KBM-7 (cell line): ENCODE data around the gene ADM2.

Source experiments
- DNase-seq: peaks from one replicate; pipeline ENCODE4 v3.0.0-alpha.2; 2015
- in situ Hi-C: fragments of 300-500 bp; cut with MboI; formaldehyde crosslinking; loops from 2 replicates; pipeline ENCODE4 v1.14.3; 2020; ENCODE audit warnings: low sequenced_read_pairs, low pct_unique_long_range_greater_than_20kb, mixed read lengths

Gene ADM2

GRCh38 chr22:50443801-50444625, 37.3 kb upstream of the ADM2 start:
- in situ Hi-C loops, result no loop called here
- DNase-seq, result no peak

- no peak for DNase-seq
- in situ Hi-C loops, result no loop called here
Measured at GRCh38 chr22:50444663-50445062, 36.7 kb upstream of the ADM2 start.

GRCh38 chr22:50445071-50445879, 36.1 kb upstream of the ADM2 start:
- DNase-seq, result no peak
- in situ Hi-C loops, result no loop called here

GRCh38 chr22:50445880-50446707, 35.2 kb upstream of the ADM2 start:
- no peak for DNase-seq
- in situ Hi-C loops, result no loop called here

GRCh38 chr22:50446708-50447575, 34.4 kb upstream of the ADM2 start:
- DNase-seq, result no peak
- in situ Hi-C loops, result no loop called here

GRCh38 chr22:50447576-50448551, 33.5 kb upstream of the ADM2 start:
- in situ Hi-C loops, result no loop called here
- DNase-seq, result no peak

GRCh38 chr22:50452649-50453048, 28.7 kb upstream of the ADM2 start:
- no peak for DNase-seq
- in situ Hi-C loops, result no loop called here

- no peak for DNase-seq
- in situ Hi-C loops, result no loop called here
Measured at GRCh38 chr22:50454556-50455075, 26.7 kb upstream of the ADM2 start.

- in situ Hi-C loops, result no loop called here
- DNase-seq, result no peak
Measured at GRCh38 chr22:50455201-50455600, 26.1 kb upstream of the ADM2 start.

- in situ Hi-C loops, result no loop called here
- no peak for DNase-seq
Measured at GRCh38 chr22:50456026-50456425, 25.3 kb upstream of the ADM2 start.

GRCh38 chr22:50456466-50457234, 24.7 kb upstream of the ADM2 start:
- DNase-seq, result no peak
- in situ Hi-C loops, result no loop called here

GRCh38 chr22:50459016-50459415, 22.3 kb upstream of the ADM2 start:
- no peak for DNase-seq
- in situ Hi-C loops, result no loop called here

GRCh38 chr22:50459496-50460140, 21.7 kb upstream of the ADM2 start:
- no peak for DNase-seq
- in situ Hi-C loops, result no loop called here

- no peak for DNase-seq
- in situ Hi-C loops, result no loop called here
Measured at GRCh38 chr22:50460938-50461337, 20.4 kb upstream of the ADM2 start.

GRCh38 chr22:50461536-50461935, 19.8 kb upstream of the ADM2 start:
- in situ Hi-C loops, result no loop called here
- no peak for DNase-seq

GRCh38 chr22:50461979-50462540, 19.3 kb upstream of the ADM2 start:
- in situ Hi-C loops, result no loop called here
- no peak for DNase-seq
